Activated CD4-positive, CD25-positive, alpha-beta regulatory T cell treated with anti-CD3 and anti-CD28 coated beads, Interleukin-2, amount 50 U/mL, for 72 hours (primary cell): ENCODE results near the gene GLB1L3.

Source experiments
- DNase-seq: peaks from one replicate; pipeline ENCODE4 v3.0.0; 2021

The GLB1L3 gene

DNA sequence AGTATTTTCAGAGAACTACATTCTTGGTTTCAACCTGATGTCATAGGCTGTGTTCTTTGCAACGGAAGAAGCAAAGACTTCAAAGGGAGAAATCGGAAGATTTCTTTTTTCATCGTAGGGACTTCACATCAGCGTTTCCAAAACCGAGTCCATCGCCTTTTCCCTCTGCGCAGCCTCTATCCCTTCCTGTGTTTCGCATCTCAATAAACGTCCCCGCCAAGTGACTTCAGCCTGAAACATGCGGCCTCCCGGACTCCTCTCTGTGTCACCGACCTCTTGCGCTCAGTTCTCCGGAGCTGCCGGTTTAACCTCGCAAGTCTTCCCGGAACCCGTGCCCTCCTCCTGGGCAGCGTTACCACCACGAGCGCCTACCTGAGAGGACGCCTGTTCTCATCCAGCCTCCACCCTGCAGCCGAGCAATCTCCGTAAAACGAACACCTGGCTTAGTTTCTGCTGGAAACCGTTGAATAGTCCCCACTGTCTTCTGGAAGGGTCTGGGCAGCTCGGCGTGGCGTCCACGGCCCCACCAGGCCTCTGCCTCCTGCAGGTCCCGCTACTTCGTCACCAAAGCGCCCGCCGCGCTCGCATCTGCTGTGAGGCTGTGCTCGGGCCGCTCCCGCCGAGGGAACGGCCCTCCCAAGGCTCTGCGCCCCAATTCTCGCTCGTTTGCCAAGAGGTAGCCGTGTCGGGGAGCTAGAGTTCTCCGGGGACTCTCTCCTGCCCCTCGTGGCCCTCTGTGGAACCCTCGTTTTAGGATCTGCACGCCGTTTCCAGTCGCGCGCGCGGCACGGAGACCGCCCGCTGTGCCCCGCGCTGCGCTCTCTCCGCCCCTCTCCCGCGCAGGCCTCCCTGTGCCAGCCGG lies at the start of gene GLB1L3:
TSS of gene GLB1L3 (plus strand) at position 846 of the 862 bp plus-strand sequence. CDS start 362 bp downstream, outside the sequence.
- DNase-seq: peak; percentile 73

DNA sequence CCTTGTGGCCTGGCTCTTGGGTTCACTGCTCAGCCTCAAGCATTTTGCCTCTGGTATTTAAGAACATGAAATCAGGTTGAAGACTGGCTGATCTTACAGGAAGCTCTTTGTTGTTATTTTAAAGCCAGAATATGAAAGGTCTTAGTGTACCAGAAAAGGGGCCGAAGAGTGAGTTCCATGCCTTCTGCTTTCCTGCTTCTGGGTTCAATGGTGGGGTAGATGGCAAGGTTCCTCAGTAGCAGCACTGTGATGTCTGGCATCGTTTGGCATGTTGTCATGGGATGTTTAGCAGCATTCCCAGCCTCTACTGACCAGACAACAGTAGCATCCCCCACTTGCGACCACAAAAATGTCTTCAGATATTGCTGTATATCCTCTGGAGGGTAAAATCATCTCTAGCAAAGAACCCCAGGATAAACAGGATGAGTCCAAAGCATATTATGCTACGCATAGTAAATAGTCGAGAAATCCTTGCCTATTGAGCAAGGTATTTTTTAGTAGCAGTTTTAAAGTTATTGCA lies 49.3 kb upstream of the GLB1L3 start:
- no peak for DNase-seq

GRCh38 chr11:134228625-134229024 lies 47.6 kb upstream of the GLB1L3 start:
- no peak for DNase-seq

GRCh38 chr11:134229126-134229790 lies 46.9 kb upstream of the GLB1L3 start:
- no peak for DNase-seq

DNA sequence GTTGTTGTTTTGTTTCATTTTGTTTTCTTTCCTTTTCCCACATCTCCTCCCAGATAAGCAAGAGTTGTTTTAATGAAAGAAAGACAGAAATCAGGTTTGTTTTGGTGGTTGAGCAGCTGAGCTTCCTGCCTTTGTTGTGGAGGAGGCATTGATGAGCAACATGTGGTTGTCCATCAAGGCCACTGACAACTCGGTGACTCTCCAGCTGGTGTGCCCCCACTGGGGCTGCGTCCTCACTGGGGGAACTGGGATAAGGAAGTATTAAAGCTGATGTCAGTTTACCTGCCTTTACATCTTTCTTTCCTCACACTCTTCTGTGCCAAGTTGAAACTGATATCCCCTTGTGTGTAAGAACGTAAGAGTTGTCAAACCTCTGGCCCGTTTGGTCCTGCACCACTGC lies 45.8 kb upstream of the GLB1L3 start:
- no peak for DNase-seq

GRCh38 chr11:134231958-134232659 lies 44.1 kb upstream of the GLB1L3 start:
- no peak for DNase-seq

DNA sequence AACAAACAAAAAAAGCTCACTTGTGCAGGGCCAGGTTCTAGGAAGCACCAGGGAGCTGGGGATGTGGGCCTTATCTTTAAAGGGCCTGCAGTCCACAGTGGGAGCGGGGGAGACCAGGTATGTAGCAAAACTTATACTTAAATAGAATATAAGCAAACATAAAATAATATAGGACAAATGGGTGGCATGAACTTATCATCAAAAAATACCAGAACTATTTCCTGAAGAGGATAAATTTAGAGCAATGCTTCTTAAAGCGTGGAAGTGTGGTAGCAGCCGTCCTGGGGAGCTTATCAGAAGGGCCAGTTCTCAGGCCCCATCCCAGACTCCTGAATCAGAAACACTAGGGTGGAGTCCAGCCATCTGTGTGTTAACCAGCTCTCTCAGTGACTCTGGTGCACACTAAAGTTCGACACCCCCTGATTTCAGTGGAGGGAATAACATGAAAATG lies 42.4 kb upstream of the GLB1L3 start:
- DNase-seq: no peak

GRCh38 chr11:134235399-134235798 lies 40.8 kb upstream of the GLB1L3 start:
- no peak for DNase-seq

DNA sequence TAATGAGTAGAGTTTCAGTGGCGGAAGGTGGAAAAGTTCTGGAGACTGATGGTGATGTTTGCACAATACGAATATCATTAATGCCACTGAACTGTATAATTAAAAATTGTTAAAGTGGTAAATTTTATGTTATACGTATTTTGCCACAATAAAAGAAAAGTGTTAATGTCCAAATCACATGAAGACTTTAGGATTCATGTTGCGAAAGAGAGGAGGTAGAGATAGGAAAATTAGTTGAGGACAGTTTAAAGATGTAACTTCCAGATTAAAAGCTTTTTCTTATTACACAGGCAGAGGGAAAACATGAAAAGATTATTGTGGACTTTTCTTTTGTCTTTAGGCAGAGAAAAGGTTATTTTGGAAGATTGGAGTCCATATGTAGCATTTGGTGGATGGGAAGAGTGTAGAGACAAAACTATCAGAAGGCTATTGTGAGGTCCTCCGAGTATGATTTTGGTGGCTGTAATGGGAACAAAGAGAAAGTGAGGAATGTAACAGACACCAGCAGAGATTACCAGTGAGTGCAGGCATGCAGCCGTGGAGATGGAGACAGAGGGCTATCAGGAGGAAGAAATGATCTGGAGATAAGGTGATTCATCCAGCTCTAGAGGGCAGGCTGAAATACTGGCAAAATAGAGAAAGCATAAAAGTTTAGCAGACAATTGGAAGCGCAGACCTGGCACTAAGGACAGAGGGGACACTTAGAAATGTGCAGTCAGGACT lies 39.2 kb upstream of the GLB1L3 start:
- DNase-seq: no peak

GRCh38 chr11:134237557-134237922 lies 38.6 kb upstream of the GLB1L3 start:
- DNase-seq: no peak

DNA sequence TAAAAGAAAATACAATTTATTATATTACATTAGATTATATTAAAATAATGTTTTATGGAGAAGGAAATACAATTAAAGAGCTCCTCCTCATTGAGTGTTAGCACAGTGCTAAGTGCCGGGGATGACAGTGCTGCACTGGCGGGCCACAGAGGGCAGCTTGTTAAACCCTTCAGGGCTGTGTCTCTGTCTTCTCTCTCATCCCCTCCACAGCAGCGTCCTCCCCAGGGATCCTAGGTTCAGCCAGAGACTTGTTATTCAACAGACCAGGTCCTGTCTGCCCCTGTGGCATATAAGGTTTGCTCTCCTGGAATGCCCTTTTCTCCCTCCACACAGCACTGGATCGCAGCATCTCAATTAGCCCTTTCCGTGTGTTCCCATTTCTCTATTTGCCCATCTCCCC lies 37.2 kb upstream of the GLB1L3 start:
- no peak for DNase-seq

GRCh38 chr11:134240592-134240991 lies 35.6 kb upstream of the GLB1L3 start:
- DNase-seq: no peak

DNA sequence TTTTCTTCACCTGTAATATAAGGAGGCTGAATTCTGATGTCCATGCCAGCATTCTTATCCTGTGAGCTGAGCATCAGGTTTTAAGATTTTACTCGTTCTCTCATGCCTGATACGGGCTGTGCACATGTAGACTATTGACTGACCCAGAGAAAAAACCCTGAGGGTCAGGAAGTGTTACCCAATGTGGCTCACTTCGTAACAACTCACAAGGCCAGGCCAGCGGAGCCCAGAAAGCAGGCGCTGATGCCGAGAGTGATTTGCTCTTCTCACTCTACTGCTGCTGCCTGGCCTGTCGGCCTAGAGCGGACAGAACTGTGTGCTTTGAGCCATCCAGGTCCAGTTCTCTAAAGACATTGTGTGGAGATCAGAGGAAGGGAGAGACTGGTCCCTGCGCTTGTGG lies 33.8 kb upstream of the GLB1L3 start:
- no peak for DNase-seq

DNA sequence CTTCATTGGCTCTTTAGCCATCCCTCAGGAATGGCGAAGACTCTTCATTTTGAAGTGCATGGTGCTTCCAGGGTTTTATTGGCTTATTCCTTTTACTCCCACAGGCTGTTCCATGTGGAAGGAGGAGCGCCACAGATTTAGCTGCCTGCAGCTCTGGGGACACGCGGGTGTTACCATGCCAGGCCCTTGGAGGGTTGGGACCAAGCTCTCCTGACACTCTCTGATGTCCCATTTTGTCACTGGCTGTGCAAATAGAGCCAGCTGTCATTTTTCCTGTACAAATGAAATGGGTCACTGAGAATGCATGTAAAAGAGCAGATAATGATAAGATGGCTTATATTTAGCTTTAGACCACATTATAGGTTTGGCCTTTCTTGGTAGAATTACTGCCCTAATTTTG lies 32.3 kb upstream of the GLB1L3 start:
- no peak for DNase-seq

DNA sequence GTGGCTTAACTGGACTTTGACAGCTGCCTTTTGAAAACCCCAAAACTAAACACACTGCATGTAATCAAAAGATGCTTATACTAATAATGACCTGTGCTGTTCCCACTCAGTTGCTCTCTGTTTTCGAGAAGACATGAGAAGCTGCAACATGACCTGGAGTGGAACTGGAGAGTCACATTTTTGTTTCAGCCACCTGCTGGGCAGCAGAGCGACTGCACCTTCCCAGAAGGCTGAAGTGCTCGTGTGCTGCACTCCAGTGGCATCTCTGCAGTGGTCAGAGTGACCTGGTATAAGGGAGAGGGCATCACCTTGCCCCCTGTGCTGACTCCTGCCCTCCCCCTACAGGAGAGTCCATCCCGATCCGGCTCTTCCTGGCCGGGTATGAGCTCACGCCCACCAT lies 31.6 kb upstream of the GLB1L3 start:
- DNase-seq: no peak

GRCh38 chr11:134245434-134245833 lies 30.7 kb upstream of the GLB1L3 start:
- no peak for DNase-seq

DNA sequence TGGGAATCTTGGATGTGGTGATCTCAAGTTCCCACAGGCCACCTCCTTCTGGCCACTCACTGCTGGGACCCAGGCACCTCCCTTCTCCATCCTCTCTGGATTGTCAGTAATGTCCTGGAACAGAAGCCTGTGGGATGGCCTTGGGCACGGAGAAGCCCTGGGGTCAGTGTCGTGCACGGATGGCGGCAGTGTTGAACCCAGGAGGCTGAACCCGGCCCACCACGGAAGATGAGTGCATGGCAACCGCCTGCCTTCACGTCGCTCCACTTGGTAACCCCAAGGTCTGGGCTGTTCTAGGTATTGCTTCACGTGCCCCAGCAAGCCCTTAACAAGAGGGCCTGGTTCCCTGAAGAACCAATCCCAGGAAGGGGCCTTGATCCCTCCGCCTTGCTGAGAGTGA lies 30.1 kb upstream of the GLB1L3 start:
- no peak for DNase-seq

GRCh38 chr11:134246678-134247077 lies 29.5 kb upstream of the GLB1L3 start:
- no peak for DNase-seq

GRCh38 chr11:134248910-134249480 lies 27.2 kb upstream of the GLB1L3 start:
- DNase-seq: no peak

DNA sequence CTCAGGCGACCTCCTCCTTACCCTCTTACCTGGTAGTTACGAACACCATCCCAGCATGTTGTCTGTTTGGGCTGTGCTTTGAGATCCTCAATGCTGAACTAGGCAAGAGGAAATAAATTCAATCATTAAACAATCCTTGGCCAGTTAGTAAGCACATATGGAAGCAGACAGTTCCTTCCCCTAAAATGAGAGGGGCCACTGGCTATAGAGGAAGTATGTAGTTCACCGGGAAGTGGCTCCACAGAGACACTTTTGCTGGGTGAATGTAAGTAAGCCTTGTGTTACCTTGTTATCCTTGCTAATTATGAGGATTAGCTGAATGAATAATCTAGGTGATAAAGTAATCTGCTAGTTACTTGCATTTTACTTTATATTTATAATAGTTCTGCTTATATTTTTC lies 25.9 kb upstream of the GLB1L3 start:
- no peak for DNase-seq

DNA sequence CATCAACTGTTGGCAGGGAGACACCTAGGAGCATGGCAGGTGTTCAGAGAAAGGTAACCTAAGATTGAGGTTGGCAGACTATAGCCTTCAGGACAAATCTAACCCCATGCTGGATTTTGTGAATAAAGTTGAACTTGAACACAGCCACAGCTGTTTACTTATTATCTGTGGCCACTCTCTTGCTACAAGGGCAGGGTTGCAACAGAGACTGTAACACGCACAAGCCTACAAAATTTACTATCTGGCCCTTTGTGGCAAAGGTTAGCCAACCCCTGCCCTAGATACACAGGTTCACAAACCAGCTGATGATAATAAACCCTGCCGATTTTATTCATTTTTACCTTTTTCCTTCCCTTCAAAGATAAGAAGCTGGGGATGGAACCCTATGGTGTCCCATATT lies 25.5 kb upstream of the GLB1L3 start:
- no peak for DNase-seq
